Inflammatory macrophage treated with lipopolysaccharide for 4 hours (primary cell): ENCODE measurements around the gene EPS8L2.

Experiments
- DNase-seq: peaks from one replicate; pipeline ENCODE4 v3.0.0-alpha.2; 2020

Gene EPS8L2

DNA sequence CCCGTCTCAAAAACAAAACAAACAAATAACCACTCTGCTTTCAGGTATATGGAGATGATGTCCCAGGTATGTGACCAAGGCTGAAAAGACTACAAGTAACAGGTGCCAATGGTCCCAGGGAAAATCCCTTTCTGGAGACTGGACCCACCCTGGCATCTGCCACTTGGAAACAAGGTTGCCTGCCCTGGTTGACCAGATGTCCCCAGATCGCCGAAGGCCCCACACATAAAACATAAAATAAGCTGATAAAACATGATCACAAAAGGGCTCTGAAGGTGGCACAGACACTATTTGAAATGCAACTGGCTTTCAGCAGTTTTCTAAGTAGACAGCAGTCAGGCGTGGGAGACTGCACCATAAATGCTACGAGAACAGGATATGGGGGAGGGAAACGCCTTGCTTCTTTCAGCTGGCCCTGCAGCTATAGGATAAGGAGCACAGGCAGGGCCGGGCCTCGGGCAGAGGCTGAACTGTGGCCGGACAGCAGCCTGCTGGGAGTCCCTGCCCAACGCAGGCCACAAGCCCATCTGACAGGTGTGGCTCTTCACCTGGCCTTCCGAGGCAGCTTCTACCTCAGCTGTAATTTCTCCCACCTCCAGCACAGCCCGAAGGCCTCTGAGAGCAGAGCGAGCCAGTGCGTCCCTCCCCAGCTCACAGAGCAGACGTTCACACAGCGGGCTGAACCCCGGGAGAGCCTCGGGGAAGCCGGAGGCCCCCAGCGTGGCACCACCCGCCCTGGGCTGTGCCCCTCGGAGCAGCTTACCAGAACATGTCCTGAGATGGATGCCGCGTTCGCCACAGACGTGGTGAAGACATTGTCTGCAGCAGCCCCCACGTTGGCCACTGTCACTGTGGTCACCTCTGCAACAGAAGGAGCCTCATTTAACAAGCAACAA lies 15.0 kb upstream of the EPS8L2 start:
- no peak for DNase-seq

DNA sequence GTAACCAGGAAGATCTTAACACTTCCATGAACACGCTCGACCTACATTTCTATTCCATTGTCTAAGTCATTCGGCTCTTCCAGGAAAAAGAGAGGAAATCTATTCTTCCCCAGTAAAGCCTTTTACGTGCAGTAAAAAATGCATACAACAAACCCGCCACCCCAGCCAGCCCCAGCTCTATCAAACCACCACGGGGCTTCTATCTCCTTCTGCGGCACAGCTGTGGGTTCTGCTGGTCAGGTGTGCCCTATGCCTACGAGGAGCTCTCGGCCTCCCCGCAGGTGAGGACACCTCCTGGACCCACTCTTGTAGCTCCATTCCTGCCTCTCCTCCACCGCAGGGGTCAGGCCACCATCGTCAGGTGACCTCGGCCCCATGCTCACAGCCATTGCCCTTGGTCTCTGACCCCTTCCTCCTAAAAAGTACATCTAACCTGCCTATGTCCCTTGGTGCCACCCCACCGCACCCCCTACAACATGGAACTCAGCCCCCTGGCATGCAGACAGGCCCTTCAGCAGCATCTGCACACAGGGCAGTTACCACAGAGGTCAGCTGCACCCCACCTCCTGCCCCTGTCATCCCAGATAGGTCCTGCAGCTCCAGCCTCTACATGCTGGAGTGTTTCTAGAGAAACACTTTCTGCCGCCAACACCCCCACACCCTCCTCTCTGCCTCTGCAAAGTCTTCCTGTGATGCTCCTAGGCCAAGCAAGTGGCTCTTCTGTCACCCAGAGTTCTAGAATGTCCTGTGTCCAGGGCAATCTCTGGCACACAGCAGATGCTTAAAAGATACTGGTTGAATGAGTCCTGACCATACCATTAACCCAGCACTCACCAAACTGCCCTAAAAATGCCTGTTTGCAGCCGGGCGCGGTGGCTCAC lies 14.1 kb upstream of the EPS8L2 start:
- no peak for DNase-seq

DNA sequence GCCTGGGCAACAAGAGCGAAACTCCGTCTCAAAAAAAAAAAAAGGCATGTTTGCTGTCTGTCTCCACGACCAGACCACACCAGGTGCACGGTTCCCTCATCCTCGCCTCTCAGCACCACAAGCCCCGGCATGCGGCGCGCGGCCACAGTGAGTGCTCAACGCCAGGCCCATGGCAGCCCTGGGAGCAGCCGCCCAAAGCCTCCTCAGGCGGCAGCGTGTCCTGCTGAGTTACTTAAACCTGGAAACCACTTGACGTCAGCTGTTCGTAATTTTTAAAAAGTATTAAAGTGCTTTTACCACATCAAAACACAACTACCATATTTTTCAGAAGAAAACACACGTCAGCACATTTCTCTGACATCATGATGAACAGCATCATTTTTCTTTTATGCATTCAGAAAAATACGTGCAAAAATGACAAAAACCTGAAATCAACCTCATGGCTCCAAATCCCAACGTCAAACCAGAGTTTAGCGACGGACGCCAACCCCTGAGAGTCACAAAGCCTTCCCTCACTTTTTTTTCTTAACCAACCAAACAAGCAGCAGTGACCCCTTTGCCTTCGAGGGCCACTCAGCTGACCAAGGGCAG lies 13.1 kb upstream of the EPS8L2 start:
- DNase-seq = no peak

DNA sequence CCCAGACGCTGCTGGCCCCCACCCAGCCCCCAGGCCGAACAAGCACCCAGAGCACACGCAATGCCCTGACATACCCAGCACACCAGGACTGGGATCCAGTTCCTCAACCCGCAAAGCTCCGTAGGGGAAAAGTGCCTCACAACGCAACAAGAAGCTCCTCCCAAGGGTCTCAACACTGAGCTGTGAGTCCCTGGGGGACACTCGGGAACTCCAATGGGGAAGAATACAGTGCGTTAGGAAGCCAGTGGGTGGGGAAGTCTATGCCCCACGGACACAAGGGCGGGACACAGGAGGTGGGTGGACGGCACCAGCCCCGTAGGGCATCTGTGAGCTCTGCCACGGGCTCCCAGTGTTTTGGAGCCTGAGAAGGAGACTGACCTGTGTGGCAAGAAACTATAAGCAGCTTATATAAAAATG lies 12.6 kb upstream of the EPS8L2 start:
- DNase-seq = peak; percentile 14

DNA sequence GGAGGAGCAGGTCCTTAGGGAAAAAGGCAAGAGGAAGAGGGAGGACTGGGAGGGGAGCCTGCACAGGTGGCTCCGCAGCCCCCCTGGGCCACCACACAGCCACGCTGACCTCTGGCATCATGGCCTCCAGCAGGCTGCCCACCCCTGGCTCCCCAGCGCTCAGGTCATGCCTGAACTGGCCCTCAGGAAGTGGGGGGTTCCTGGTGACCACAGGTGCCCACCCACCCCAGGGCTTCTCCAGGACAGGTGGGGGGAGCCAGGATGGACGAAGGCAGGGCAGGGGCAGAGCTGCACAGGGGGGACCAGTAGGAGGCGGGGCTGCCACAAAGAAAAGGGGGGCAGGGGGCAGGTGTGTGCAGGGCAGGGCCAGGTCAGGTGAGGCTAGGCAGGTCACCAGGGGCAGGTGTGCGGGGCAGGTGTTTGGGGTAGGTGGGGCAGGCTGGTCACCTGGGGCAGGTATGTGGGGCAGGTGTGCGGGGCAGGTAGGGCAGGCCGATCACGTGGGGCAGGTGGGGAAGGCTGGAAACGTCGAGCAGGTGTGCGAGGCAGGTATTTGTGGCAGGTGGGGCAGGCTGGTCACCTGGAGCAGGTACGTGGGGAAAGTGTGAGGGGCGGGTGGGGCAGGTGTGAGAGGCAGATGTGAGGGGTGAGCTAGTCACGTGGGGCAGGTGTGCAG lies 12.0 kb upstream of the EPS8L2 start:
- DNase-seq = no peak

DNA sequence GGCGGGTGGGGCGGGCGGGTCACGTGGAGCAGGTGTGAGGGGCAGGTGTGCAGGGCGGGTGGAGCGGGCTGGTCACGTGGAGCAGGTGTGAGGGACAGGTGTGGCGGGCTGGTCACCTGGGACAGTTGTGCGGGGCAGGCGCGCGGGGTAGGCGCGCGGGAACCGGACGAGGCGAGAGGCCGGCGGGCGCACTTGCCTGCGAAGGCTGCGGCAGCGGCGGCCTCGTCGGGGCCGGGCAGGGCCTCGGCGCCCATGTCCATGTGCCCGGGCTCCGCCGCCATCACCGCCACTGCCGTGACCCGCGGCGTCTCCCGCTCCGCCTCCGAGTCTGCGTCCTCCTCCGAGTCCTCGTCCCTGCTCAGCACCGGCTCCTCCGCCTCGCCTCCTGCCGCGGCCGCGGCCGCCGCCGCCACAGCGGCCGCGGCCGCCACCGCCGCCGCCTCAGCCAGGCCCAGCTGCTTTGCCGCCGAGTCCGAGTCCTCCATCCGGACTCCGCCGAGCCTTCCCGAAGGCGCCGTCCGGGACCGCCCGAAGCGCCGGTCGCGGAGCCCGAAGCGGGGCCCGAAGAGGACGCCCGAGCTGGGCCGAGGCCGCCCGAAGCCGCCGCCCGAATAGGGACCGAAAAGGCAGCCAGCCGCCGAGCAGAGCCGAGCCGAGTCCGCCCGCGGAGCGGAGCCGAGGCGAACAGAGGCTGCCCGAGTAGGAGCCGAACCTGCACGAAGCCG lies 11.3 kb upstream of the EPS8L2 start, which contains the start of gene DEAF1:
Gene DEAF1, minus strand, starts transcription at position 660 of the 725 bp plus-strand sequence. Its CDS starts 175 bp downstream, at position 485.
- DNase-seq = peak; percentile 99

DNA sequence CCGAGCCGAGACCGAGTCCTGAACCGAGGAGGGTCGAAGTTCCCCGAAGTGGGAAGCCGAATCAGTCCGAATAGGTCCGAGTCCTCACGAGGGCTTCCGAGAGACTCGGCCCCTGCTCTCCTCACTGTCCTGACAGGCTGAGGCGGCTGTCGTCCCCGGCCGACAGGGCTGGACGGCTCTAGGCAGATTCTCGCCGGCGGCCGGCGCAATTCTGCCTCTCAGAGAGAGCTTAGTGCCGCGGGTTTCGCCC lies 10.8 kb upstream of the EPS8L2 start:
- no peak for DNase-seq

DNA sequence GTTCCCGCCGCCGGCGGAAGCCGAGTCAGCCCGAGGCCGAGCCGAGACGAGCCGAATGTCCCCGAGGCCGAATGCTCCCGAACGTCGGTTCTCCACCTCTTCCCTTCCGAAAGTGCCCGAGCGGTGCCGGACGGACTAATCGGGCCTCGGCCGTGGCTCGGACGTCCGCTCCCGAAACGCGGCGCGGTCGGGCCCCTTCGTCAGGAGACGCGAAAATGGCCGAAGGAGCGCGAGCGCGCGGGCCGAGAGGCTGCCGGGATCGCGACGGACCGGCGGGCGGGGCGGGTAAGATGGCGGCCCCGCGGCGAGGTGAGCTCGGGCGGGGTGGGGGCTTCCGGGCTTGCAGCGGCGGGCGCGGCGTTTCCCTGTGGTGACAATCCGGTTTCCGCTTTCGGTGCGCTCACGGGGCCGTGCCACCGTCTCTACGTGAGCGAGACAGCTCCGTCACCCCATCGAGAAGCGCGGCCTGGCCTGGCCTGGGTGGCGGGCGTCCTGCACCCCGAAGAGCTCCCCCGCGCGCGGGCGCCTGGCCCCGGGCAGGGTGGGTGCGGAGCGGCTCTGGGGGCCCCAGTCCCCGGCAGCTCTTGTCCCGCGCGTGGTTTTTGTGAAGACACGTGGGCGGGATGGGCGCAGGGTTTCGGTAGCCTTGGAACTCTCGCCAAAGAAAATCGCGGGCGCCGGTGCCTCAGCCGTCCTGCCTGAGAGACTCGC lies 10.3 kb upstream of the EPS8L2 start, which contains the start of gene TMEM80:
Gene TMEM80, plus strand, starts transcription at position 279 of the 711 bp plus-strand sequence. Its CDS starts 12 bp downstream, at position 291.
- peak; percentile 100 for DNase-seq

DNA sequence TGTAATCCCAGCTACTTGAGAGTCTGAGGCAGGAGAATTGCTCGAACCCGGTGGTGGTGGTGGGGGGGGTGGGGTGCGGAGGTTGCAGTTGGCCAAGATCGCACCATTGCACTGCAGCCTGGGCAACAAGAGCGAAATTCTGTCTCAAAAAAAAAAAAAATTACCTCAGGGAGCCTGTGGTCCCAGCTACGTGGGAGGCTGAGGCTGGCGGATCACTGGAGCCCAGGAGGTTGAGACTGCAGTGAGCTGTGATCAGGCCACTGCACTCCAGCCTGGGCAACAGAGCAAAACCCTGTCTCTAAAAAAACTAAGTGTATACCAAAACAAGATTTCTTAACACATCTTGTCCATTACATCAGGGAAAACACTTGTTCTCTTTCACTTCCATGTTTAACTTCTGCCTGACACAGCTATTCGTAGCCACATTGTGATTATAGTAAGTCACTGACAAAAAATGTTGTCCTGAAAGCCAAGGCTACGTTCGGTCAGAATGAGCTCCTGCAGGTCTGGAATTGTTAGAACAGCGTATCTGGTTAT lies 9.0 kb upstream of the EPS8L2 start:
- peak; percentile 90 for DNase-seq

DNA sequence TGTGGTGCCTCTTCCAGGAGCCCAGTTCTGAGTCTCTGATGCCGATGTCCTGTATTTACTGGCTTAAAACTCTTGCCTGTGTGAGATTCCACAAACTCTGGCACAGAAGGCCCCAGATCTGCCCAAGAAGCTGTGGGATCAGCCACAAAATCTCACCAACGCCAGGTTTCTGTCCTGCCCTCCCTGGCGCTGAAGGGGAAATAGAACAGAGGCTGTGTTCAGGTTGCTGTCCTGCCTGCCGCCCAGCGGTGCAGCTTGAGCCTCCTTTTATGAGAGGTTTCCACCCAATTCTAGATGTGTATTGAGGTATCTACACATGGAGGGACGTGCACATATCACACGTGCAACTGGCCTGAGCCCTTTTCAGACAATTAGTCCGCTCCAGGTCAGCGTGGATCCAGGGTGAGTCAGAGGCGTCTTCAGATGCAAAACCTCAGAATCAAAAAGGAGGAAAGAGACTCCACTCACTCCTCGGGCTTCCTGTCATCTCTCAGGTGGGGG lies 8.2 kb upstream of the EPS8L2 start:
- no peak for DNase-seq

DNA sequence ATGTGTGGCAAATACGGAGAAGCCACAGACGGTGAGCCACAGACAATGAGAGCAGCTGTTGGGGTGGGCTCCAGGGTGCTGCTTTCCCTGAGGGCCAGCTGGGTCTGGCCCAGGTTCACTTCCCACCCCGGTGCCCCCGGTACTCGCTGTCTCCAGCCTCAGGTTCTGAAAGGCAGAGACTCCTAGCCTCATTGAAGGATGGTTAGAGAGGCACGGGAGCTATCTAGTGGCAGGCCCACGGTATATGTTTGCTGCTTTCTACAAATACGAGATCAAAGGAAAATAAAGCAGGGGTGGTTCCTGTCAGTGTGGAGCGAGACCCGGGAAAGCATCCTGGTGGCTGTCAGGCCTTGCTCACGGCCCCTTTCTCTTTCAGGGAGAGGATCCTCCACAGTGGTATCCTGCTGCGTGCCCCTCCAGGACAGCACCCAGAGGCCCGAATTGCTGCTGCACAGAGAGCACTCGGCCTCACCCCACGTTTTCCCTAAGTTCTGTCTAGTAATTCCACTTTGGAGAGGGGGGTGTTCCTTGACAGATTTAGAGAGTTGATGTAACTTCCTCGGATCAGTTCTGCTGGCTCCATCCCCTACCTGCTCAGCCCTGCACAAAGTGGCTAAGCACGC lies 7.4 kb upstream of the EPS8L2 start:
- DNase-seq = no peak

DNA sequence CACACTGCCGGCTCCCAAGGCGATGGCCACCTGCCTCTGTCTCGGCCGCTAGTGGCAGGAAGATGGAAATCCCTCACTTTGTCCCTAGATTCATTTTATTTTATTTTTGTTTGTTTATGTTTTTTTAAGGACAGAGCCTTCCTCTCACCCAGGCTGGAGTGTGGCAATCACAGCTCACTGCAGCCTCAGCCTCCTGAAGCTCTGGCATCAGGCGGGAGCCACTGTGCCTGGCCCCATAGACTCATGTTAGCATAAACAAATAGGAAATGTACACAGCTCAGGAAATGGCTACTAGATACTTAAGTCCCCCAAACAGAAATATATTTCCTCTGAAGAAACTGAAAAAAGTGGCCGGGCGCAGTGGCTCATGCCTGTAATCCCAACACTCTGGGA lies 6.9 kb upstream of the EPS8L2 start:
- no peak for DNase-seq

DNA sequence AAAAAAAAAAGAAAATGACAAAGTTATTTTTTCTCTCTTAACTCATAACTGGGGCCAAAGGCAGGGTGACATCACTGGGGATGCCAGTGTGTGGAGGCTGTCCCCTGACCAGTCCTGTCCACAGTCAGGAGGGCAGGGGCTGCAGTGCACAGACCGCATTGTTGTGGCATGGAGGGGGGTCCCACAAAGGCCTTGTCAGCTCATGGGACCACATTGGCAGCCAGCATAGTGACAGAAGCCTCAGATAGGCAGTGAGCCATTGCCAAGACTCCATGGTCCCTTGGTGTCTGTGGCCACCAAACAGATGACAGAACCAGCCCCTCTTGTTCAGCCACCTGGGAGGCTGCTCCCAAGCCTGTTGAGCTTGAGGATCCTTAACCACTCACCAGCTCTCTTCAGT lies 6.3 kb upstream of the EPS8L2 start:
- DNase-seq = no peak

DNA sequence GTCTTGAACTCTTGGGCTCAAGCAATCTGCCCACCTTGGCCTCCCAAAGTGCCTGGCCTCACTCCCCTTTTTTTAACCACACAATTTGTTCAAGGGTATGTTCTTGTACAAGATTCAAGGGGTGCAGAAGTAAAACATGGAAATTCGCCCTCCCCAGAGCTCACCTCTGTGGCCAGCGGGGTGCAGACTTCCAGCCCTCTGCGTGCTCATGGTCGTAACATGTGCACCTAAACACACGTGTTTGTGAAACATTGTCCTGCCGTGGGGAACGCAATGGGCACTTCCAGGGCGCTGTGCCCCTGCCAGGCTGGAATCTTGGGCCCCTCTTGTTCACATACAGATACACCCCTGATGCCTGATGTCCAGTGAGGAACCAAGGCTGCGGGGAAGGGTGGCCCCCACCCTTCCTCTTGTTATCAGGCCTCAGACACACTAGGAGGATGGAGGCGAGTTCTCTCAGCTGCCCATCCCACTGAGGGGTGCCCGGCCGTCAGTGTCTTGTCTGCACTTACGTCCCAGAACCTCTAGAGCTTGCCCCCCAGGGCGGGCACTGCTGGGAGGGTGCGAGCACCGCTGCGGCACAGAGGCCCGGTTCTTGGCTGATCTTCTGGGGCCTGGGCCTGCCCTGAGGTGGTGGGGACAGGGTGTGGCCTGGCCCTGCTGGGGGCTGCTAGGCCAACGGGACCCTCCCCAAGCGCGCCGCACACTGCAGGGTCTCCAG lies 4.1 kb upstream of the EPS8L2 start:
- no peak for DNase-seq

DNA sequence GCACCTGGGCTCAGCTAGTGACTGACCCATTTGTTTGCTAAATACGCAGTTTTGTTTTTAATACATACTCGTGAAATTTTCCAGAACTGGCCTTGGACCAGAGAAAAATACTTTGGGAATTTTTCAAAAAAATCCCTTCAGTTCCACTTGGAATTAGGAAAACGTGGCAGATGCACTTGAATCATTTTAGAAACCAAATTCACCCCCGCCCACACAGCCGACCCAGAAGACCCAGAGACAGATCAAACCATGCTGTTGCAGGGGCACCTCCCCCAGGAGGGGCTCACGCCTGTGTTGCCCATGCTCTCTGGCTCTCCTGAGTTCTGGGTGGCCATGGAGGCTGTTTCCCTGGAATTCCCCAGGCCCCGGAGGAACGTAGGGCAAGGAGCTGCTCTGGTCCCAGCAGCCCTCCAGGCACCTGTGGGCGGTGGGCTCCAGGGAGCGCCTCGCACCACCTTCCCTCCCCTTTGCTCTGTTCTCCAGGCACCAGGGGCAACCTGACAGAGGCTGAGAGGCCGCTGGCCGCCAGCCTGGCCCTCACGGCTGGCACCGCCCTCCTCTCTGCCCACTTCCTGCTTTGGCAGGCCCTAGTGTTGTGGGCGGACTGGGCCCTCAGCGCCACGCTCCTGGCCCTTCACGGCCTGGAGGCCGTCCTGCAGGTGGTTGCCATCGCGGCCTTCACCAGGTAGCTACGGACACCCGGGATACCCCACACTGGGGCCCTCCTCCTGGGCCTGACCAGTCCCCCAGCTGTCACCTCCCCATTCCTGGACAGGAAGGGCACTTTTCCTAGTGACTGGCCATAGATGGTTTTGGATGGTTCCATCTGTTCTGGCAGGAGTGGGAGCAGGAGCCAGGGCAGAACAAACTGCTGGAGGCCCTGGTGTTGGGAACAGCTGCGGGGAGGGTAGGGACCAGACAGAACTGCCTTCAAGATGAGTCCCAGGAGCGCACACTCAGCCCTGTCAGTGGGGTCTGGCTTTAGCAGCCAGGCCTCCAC lies 3.3 kb upstream of the EPS8L2 start:
- peak; percentile 58 for DNase-seq

DNA sequence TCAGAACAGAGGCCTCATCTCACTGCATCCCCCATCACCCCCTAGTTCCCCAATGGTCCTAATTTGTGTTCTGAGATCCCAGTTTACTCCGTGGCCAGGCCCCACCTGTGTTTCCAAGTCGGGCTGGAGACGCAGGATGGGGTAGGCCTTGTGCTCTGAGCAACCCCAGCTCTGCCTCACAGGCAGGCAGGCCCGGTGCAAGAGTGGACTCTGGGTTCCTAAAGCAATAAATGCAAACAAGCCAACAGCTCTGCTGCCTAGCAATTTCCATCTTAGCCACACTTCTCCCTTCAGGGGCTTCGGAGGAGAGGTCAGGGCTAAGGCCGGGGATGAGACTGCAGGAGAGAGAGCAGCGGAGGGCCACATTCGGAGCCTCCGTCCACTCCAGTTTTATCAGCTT lies 2.5 kb upstream of the EPS8L2 start:
- no peak for DNase-seq

DNA sequence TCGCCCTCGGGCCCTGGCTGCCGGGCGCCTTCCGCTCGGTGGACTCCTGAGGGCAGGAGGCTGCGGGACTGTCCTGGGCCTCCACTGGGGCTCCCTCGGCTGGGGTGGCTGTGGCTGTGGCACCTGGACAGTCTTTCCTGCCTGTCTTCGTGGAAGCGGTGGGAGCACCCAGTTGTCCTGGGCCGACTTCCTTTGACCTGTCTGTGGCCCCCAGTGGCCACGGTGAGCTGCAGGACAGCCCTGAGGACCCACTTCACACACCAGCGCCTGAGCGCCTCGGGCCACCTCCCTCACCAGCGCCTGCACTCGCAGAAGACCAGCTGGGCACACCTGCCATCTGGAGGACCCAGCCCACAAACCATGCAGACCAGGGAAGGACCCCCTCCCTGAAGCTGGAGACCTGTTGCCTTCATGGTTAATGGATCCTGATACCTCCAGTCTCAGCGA lies 1.8 kb upstream of the EPS8L2 start:
- DNase-seq = no peak
